Keratinocyte (primary cell): ENCODE results near the gene PNPLA8. TPM values are rescaled to one million over a fixed set of nuclear protein-coding genes. Genes with fewer than 3 reads are reported as not detected.

Experiments
- DNase-seq: peaks from one replicate; pipeline ENCODE4 v3.0.0-alpha.2; 2011; ENCODE audit warnings: low read depth, missing footprints, low spot score
- FAIRE-seq: peaks from 2 replicates; lab custom pipeline; 2011; peaks lifted over from hg19 to GRCh38; lab: Jason Lieb, UNC
- H2AFZ ChIP-seq: 2 replicates; pipeline ENCODE4 v1.6.0; 2012; ENCODE audit warnings: low read length, control low read depth, inconsistent platforms; ENCODE audit not compliant: control insufficient read depth
- H3K27ac ChIP-seq: 2 replicates; pipeline ENCODE4 v1.5.1; 2011; ENCODE audit warnings: low read length; ENCODE audit not compliant: control insufficient read depth, insufficient read depth
- H3K27me3 ChIP-seq: 3 replicates; pipeline ENCODE4 v1.6.0; 2011; ENCODE audit warnings: low read length; ENCODE audit not compliant: control insufficient read depth, insufficient read depth; ENCODE audit errors: extremely low read depth
- H3K36me3 ChIP-seq, 2 experiments: 2 replicates in 1 of 2; 3 replicates in 1 of 2; pipeline ENCODE4 v1.5.1; 2011; ENCODE audit warnings: low read length in 2 of 2, mild to moderate bottlenecking in 1 of 2; ENCODE audit not compliant: control insufficient read depth in 2 of 2, insufficient read depth in 2 of 2; ENCODE audit errors: extremely low read depth in 1 of 2
- H3K4me1 ChIP-seq: 3 replicates; pipeline ENCODE4 v1.5.1; 2011; ENCODE audit warnings: low read length; ENCODE audit not compliant: control insufficient read depth, insufficient read depth; ENCODE audit errors: extremely low read depth
- H3K4me2 ChIP-seq: 3 replicates; pipeline ENCODE4 v1.6.0; 2011; ENCODE audit warnings: low read depth, low read length; ENCODE audit not compliant: control insufficient read depth, insufficient read depth; ENCODE audit errors: extremely low read depth
- H3K4me3 ChIP-seq, 3 experiments: fragments of 200-600 bp in 1 of 3; sonication (generic) in 1 of 3; 2 replicates in 2 of 3; 3 replicates in 1 of 3; pipeline ENCODE4 v1.5.1; 2011 to 2016; ENCODE audit warnings: low read length in 3 of 3, mild to moderate bottlenecking in 3 of 3, control low read depth in 2 of 3, inconsistent platforms in 1 of 3, low read depth in 1 of 3, mixed read lengths in 1 of 3, mixed run types in 1 of 3, moderate library complexity in 1 of 3; ENCODE audit not compliant: control insufficient read depth in 2 of 3, insufficient read depth in 2 of 3; ENCODE audit errors: extremely low read depth in 1 of 3
- H3K79me2 ChIP-seq: 2 replicates; pipeline ENCODE4 v1.6.0; 2012; ENCODE audit warnings: low read length; ENCODE audit not compliant: control insufficient read depth, insufficient read depth
- H3K9ac ChIP-seq: 3 replicates; pipeline ENCODE4 v1.6.0; 2011; ENCODE audit warnings: low read length; ENCODE audit not compliant: control insufficient read depth, insufficient read depth; ENCODE audit errors: extremely low read depth
- H3K9me1 ChIP-seq: 3 replicates; pipeline ENCODE4 v1.6.0; 2011; ENCODE audit warnings: low read length; ENCODE audit not compliant: control insufficient read depth, insufficient read depth; ENCODE audit errors: extremely low read depth
- H3K9me3 ChIP-seq: 2 replicates; pipeline ENCODE4 v1.5.1; 2012; ENCODE audit warnings: low read depth, low read length; ENCODE audit not compliant: control insufficient read depth
- H4K20me1 ChIP-seq: 3 replicates; pipeline ENCODE4 v1.6.0; 2011; ENCODE audit warnings: low read length; ENCODE audit not compliant: control insufficient read depth, insufficient read depth; ENCODE audit errors: extremely low read depth
- CTCF ChIP-seq, 3 experiments: IDR thresholded peaks in 1 of 3; conservative IDR thresholded peaks in 1 of 3; optimal IDR thresholded peaks in 1 of 3; 2 replicates in 2 of 3; 3 replicates in 1 of 3; pipeline versions ENCODE3 to v1.5.1; 2011; ENCODE audit warnings: low read length in 3 of 3, mild to moderate bottlenecking in 3 of 3, moderate library complexity in 2 of 3, control low read depth in 1 of 3, inconsistent platforms in 1 of 3; ENCODE audit not compliant: insufficient read depth in 2 of 3; ENCODE audit errors: extremely low read depth in 1 of 3
- EZH2 ChIP-seq: IDR thresholded peaks from one replicate; pipeline ENCODE4 v1.6.1; 2012; ENCODE audit warnings: inconsistent platforms, mild to moderate bottlenecking, low read length, moderate library complexity
- dilution Hi-C: fragments of 300-500 bp; cut with MboI; formaldehyde crosslinking; loops from one replicate; pipeline ENCODE4 v1.7.0; 2020; ENCODE audit warnings: low sequenced_read_pairs; ENCODE audit not compliant: extremely low pct_ligation_motif_present
- polyA plus RNA-seq, 5 experiments: library from polyadenylated mRNA; depleted of rRNA in 3 of 5; stranded (reverse) in 3 of 5; stranded (forward) in 1 of 5; unstranded in 1 of 5; fragments of >200 nt; gene quantifications; 1 replicate in 1 of 5; 2 replicates in 3 of 5; 3 replicates in 1 of 5; pipeline versions ENCODE4 v1.2.1 to v1.2.3, GENCODE V29; 2011 to 2012; ENCODE audit warnings: missing spikeins in 2 of 5, low read depth in 1 of 5, low replicate concordance in 1 of 5

PNPLA8 gene
- polyA plus RNA-seq, 1 donor (not counting 4 experiments of a cell fraction or from before 2014, with no cell fraction given) = 23.1 TPM

GRCh38 chr7:108440613-108441012 lies 85.3 kb downstream of the PNPLA8 start:
- Histone ChIP-seq H3K4me2 (no peak overlapping the region), H3K4me1 (no peaks in the 10 kb centered on the region), H2AFZ (no peak overlapping the region), H3K9ac (no peak overlapping the region), H3K9me1 (no peaks in the 10 kb centered on the region), H4K20me1 (no peaks in the 10 kb centered on the region), H3K4me3 (no peak overlapping the region), H3K79me2 (no peaks in the 10 kb centered on the region), H3K36me3 (no peaks in the 10 kb centered on the region), H3K9me3 (no peaks in the 10 kb centered on the region), H3K27ac (no peak overlapping the region), H3K27me3 (no peaks in the 10 kb centered on the region)
- dilution Hi-C loops = no loop called here
- no peak for TF ChIP-seq CTCF (optimal IDR thresholded peaks at IDR 0.05 in 1 of 3, IDR thresholded peaks at IDR 0.05 in 1 of 3, conservative IDR thresholded peaks at IDR 0.05 in 1 of 3; ENCODE audit: extremely low read depth in 1 of 3, insufficient read depth in 2 of 3, low read length in 3 of 3)
- no peak for TF ChIP-seq EZH2
- DNase-seq (no peak), FAIRE-seq (no peak)

- no peaks in the 10 kb centered on the region for H3K9me3 ChIP-seq
These were observed 89.0 kb downstream of the PNPLA8 start for GRCh38 chr7:108436906-108437305.

More at GRCh38 chr7:108436906-108437305, 89.0 kb downstream of the PNPLA8 start:
- no peak overlapping the region for H3K27ac ChIP-seq
- H2AFZ ChIP-seq = no peak overlapping the region
- H3K36me3 ChIP-seq = no peaks in the 10 kb centered on the region
- no peaks in the 10 kb centered on the region for H3K4me1 ChIP-seq
- H3K4me2 ChIP-seq = no peak overlapping the region
- no peaks in the 10 kb centered on the region for H3K79me2 ChIP-seq
- H3K9me1 ChIP-seq = no peaks in the 10 kb centered on the region
- TF ChIP-seq EZH2 (no peak), CTCF (optimal IDR thresholded peaks at IDR 0.05 in 1 of 3, IDR thresholded peaks at IDR 0.05 in 1 of 3, conservative IDR thresholded peaks at IDR 0.05 in 1 of 3; ENCODE audit: extremely low read depth in 1 of 3, insufficient read depth in 2 of 3, low read length in 3 of 3) (no peak)
- no peaks in the 10 kb centered on the region for H3K27me3 ChIP-seq
- H4K20me1 ChIP-seq = no peaks in the 10 kb centered on the region
- H3K9ac ChIP-seq = no peak overlapping the region
- no peak for FAIRE-seq
- no peak for DNase-seq
- dilution Hi-C loops = no loop called here
- no peak overlapping the region for H3K4me3 ChIP-seq
